OCI-LY3 (cell line): ENCODE data around the gene APLP1.

ENCODE experiments used
- CTCF ChIP-seq: fragments of 200-600, 300-600 bp; sonication (generic); IDR thresholded peaks from 2 replicates; pipeline ENCODE4 v1.5.1; 2014; ENCODE audit warnings: antibody characterized with exemption, low read length, low read depth
- EZH2phosphoT487 ChIP-seq: fragments of 200-600 bp; shearing (Covaris generic); IDR thresholded peaks from 2 replicates; pipeline ENCODE4 v1.6.1; 2018; ENCODE audit warnings: antibody characterized with exemption, mixed run types, low read depth

GRCh38 chr19:35901854-35902661 is 33.7 kb downstream of the APLP1 start, which contains the start of gene HCST:
- TF ChIP-seq CTCF = no peak
- no peak for TF ChIP-seq EZH2phosphoT487
